Peyer's patch (tissue), 4 donors: Measurements from ENCODE around the gene KREMEN1.

Experiments
- CTCF ChIP-seq, 6 experiments: fragments of 450-650 bp in 4 of 6; fragments of 200-600 bp in 2 of 6; sonication (generic) in 1 of 6; IDR thresholded peaks; one replicate each; pipeline ENCODE4 v1.5.1; 2017 to 2019; ENCODE audit warnings: antibody characterized with exemption in 6 of 6, mild to moderate bottlenecking in 3 of 6, moderate library complexity in 1 of 6
- POLR2A ChIP-seq, 2 donors: fragments of 450-650 bp; IDR thresholded peaks; one replicate each; pipeline ENCODE4 v1.5.1; 2017; ENCODE audit warnings: antibody characterized with exemption in 2 of 2, mild to moderate bottlenecking in 2 of 2, moderate library complexity in 2 of 2

GRCh38 chr22:29195964-29196666 lies 123.3 kb downstream of the KREMEN1 start:
- no peak for TF ChIP-seq CTCF (IDR thresholded peaks at IDR 0.05)
- no peak for TF ChIP-seq POLR2A (IDR thresholded peaks at IDR 0.05)
